ENCODE measurements around the gene NKAIN2. TPM values are rescaled to one million over a fixed set of nuclear protein-coding genes. Genes with fewer than 3 reads are reported as not detected.
"Not testable (repeated sequence)": the region's sequence is repeated elsewhere in the genome, so short reads cannot be mapped to it uniquely, and the experiment has no call there.

NKAIN2 gene
- total RNA-seq, 1 donor from 2014 or later, result 0.59 TPM

DNA sequence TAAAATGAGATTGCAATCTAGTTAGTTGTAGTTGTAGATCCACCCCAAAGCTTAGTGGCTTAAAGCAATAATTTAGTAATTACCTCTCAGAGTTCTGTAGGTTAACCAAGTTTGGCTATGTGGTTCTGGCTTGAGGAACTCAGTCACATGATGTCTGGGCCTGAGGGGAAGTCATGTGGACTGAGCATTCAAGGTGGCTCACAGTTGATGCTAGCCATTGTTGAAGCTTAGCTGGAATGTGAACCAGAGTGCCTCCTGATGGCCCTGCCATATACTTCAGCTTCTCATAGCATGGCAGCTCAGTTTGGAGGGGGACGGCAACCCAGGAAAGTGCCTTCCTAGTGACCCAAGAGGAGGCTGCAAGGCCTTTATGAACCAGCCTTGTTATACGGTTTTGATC lies 895.4 kb downstream of the NKAIN2 start:
- no peak for DNase-seq

DNA sequence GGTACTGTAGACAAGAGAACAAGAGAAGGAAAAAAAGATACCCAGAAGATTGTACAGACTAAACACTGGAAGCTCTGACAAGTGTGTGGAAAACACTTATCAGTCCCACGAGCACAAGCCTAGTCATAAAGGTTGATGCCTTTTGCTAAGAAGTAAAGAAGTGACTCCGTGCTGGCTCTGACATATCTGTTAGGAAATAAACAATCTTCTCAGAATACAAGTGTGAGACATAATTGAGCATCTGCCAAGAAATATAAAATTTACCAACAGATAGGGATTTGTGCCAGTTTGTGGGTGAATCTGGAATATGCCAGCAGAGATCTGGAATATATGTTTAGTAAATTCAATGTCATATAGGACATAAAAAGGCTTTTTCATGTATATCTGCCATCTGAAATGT lies 899.9 kb downstream of the NKAIN2 start:
- no peak for DNase-seq

DNA sequence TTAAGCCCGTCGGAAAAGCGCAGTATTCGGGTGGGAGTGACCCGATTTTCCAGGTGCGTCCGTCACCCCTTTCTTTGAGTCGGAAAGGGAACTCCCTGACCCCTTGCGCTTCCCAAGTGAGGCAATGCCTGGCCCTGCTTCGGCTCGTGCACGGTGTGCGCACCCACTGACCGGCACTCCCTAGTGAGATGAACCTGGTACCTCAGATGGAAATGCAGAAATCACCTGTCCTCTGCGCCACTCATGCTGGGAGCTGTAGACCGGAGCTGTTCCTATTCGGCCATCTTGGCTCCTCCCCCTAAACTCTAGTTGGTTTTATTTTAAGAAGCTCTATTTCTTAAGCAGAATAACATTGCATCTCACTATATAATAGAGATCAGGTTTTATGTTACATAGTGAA lies 908.9 kb downstream of the NKAIN2 start:
- not testable (repeated sequence) for DNase-seq

- no peak for DNase-seq
These were observed 911.1 kb downstream of the NKAIN2 start for GRCh38 chr6:124714728-124715127.

DNA sequence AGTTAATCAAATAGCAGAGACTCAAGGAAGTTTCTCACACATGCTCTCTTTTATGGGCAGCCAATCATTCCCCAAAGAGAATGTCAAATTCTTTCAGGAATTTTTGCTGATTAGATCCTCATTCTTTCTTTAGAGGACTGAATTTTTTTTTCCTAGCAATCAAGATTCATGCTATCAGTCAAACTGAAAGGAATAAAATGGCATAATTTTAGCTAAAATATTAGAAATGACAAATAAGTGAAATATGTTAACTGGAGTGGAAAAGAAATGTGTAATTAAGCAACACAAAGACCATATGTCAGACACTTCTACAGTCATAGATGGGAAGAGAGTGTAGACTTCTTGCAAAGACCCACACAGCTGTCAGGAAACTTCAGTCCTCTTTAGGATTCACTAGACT lies 916.2 kb downstream of the NKAIN2 start:
- peak; percentile 34 for DNase-seq

DNA sequence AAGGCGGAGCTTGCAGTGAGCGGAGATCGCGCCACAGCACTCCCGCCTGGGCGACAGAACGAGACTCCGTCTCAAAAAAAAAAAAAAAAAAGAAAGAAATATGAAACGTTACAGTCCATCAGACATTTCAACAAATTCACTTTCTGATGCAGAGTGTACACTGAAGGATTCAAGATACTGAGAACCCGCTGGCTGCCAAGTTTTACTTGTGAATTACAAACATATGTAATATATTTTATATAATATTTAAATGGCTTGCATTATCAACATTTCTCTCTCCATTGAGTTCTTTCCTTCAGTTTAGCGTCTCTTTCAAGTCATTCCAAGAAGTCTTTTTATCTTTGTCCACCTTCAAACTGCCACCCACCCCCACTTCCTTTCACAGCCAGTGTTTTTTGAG lies 917.7 kb downstream of the NKAIN2 start:
- peak; percentile 27 for DNase-seq

DNA sequence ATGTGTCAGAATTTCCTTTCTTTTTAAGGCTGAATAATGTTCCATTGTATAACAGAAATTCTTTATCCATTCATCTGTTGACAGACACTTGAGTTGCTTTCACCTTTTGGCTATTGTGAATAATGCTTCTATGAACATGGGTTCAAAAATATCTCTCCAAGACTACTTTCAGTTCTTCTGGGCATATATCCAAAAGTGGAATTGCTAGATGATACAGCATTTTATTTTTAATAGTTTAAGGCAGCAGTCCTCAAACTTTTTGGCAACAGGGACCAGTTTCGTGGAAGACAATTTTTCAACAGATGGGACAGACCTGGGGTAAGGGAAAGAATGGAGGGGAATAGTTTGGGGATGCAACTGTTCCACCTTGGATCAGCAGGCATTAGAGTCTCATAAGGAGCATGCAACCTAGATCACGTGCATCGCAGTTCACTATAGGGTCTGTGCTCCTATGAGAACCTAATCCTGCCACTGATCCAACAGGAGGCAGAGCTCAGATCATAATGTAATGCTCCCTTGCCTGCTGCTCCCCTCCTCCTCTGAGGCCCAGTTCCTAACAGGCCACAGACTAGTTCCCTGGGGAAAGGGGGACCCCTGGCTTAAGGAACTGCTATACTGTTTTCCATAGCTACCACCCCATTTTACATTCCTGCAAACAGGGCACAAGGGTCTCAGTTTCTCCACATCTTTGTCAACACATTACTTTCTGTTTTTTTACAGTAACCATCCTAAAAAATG lies 918.6 kb downstream of the NKAIN2 start:
- DNase-seq, result peak; percentile 17

GRCh38 chr6:124723671-124724070 lies 920.0 kb downstream of the NKAIN2 start:
- DNase-seq, result peak; percentile 16

- DNase-seq, result not testable (repeated sequence)
These were observed 934.1 kb downstream of the NKAIN2 start for GRCh38 chr6:124737804-124738203.

DNA sequence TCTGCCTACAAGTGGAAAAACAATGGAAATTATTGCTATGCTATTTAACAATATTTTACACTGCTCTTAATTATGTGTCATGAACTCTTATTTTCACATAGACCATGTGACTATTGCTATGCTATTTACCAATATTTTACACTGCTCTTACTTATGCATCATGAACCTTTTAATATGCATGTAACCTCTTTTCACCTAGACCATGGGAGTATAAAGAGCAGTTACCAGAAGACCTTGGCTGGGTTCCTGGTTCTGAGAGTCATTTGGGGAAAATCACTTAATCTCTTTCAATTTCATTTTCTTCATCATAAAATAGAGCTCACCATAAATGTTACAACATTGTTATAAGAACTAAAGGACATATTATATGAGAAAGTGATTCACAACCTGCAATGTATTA lies 934.8 kb downstream of the NKAIN2 start:
- no peak for DNase-seq

DNA sequence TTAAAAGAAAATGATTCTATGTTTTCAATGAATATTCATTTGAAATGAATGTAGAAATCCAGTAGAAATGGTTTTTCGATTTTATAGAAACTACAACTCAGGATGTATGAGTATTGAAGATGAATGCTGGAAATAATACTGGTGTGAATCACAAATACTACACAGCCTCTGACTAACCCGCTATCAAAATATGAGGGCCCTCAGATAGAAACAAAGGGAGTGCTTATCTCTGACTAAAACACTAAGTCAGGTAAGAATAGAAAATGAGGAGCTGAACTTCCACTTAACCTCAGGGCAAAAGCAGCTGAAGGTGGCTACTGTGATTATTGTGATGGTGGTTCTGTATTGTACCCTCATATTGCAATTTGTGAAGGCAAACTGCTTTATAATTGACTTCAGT lies 937.7 kb downstream of the NKAIN2 start:
- DNase-seq, result no peak

DNA sequence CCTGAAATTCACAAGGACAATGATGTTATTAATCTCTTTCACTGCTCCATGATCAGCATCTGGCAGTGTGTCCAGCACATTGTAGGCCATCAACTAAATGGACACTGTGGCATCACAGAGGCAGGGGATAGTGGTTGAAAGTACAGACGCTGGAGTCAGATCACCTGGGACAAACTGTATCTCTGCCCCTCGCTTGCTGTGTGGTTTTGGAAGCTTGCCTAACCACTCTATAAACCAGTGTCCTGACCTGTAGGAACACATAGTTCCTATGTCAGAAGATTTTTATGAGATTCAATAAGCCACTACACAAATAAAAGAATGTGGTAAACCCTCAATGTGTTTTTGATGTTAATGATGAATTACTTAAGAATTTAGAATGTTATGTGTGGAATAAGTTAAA lies 939.3 kb downstream of the NKAIN2 start:
- no peak for DNase-seq

DNA sequence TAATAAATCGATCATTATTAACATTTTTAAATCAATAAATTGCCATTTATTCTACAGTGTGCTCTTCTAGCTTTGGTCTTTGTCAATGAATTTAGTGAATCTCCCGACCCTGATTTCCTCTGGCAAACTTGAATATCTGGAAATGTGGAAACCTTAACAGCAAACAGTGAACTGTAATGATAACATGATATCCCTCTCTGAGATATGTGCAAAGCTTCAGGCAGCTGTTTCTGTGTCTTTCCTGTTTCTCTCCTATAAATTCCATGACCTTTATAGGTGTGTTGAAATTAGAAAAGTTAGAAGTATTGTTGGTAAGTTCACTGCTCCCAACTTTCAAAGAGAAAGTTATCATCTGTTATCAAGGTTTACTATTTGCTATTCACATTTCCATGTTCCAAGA lies 939.8 kb downstream of the NKAIN2 start:
- DNase-seq, result no peak

GRCh38 chr6:124747349-124747748 lies 943.7 kb downstream of the NKAIN2 start:
- DNase-seq, result no peak

GRCh38 chr6:124748778-124749177 lies 945.1 kb downstream of the NKAIN2 start:
- no peak for DNase-seq

DNA sequence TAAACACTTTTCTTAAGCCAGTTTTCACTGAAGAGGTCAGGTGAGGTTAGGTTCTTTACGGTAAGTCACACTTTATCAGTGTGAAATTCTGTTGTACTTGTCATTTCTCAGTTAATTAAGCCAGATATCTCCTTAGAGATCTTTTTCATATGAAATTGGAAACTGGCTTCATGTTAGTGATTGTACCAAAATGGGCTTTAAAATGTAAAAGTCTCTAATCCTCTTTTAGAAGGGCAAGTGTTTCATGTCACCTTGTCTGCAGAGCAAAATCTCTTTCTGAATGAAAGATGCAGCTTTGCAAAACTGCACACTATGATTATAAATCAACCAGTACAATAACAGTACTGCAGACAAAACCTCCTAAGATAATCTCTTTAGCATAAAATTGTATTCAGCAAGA lies 949.3 kb downstream of the NKAIN2 start:
- no peak for DNase-seq

DNA sequence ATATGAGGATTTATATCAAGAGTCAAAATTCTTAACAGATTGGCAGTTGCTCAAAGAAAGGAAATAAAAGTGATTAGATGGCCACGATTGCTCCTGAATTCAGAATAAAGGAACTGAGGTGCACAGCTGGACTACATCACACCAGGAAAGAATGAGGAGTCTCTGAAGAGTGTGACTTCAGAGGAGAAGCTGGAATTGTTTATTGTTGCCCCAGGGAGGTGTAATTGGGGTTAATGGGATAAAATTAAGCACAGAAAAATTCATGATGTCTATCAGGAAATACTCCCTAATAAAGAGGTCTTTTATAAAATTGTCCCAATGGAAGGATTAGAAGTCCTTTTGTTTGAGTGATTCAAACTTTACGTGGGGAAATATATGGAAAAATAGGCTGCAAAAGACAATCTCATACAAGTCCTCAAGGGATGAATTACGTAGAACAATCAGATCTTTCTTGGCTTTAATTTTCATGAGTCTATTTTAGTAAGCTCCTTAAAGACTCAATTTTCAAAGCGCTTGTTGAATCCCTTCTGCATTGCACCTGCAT lies 950.0 kb downstream of the NKAIN2 start:
- no peak for DNase-seq

GRCh38 chr6:124755321-124755720 lies 951.7 kb downstream of the NKAIN2 start:
- DNase-seq, result no peak

DNA sequence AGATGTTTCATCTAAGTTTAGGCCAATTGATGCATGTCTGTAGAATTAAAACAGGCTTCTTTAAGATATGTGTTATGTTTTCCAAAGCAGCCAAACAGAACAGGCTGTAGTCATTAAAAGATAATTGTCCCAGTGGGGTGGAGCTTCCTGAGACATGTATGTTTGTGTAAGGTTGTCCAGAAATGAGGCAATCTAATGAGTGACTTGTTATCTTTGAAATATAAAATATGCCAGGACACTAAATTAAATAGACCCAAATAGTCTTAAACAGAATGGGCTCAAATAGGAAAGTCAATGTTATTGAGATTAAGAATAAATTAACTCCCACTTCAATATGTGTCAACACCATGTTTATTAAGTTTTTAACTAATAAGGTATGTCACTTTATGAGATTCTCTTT lies 953.9 kb downstream of the NKAIN2 start:
- no peak for DNase-seq

DNA sequence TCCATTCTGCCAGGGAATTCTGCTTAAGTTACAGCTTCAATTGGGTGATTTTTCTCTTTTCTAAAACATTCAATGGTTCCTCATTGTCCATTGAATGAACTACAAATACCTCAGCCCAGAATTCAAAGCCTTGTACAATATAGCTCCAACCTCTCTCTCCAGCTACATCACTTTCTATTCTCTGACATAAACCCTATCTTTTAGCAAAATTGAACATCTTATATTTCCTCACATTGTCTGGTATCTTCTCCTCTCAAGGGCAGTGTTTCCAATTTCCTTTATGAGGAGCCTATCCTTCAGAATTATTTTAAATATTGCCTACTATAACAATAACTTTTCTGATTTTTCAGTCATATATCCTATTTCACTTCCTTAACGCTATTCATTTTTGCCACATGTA lies 955.0 kb downstream of the NKAIN2 start:
- DNase-seq, result no peak

- DNase-seq, result no peak
These were observed 961.6 kb downstream of the NKAIN2 start for GRCh38 chr6:124765280-124765679.

DNA sequence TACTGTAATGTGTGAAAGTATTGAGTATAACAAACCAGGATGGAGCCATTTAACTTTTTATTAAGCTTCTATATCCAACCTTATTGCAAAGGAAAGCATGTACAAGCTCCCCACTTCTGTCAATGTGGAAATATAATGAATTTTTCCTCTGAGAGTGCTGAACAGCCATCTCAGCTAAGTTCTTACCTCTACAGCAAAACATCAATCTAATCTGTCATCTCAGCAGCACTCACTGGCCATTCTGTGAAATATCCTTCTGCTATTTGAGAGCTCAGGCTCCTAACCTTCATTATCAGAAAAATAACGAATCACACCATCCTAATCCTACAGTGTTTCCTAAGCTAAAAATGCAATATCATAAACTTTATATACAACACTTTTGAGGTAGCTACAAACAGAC lies 964.6 kb downstream of the NKAIN2 start:
- no peak for DNase-seq

DNA sequence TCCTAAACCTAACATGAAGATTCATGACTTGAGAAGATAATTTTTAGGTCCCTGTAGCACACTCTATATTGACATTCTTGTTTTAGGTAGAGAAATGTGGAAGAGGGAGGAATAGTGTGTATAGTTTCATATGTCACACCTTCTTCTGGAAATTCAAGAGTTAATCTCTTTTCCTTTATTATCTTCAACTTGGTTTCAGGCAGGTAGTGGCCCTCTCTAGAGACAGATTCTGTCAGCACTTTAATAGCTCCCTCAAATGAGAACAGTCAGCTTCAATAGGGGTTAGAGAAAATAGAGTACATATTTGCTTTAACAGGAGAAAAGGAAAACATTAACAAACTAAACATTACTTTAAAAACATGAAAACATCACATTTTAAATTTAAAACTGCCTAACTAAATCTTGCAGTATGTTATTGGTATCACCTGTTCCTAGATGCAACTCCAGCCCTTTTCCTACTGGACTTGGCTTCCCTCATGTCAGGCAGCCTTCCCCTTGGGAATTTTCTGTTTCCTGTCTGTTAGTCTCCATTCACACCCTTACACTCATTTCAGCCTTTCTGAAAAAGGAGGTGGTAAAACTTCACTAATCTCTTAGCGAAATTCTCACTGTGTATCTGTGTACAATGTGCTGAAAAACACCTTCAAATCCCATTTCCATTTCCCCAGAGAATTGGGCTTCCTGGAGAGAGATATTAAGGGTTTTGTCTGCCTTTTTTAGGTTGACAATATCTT lies 966.3 kb downstream of the NKAIN2 start:
- DNase-seq, result no peak

DNA sequence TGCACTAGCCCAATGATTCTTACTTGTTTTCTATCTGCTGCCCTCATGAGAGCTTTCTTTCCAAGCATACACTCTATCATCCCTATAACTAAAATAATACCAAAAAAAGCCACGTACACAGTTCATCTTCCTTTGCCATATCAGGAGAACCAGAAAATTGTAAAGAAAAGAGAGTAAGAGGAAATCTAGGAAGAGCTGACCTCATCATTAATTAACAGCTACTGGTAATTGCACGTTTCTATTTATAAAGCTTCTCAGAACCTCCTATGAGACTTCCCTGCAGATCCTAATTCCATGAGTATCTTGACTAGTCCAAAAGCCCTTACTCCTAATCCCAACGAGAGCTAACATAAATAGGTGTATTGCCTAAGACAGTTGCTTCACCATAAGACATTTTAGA lies 967.1 kb downstream of the NKAIN2 start:
- no peak for DNase-seq

Measured in skin of body (tissue), 2 donors.